CD4-positive, alpha-beta T cell treated with Interleukin-21 for 1 hour (primary cell): Measurements from ENCODE around the gene SLC16A3.
"Not testable (repeated sequence)": the region's sequence is repeated elsewhere in the genome, so short reads cannot be mapped to it uniquely, and the experiment has no call there.

ENCODE experiments used
- DNase-seq: peaks from one replicate; pipeline ENCODE4 v3.0.0-alpha.2; 2020

The SLC16A3 gene

DNA sequence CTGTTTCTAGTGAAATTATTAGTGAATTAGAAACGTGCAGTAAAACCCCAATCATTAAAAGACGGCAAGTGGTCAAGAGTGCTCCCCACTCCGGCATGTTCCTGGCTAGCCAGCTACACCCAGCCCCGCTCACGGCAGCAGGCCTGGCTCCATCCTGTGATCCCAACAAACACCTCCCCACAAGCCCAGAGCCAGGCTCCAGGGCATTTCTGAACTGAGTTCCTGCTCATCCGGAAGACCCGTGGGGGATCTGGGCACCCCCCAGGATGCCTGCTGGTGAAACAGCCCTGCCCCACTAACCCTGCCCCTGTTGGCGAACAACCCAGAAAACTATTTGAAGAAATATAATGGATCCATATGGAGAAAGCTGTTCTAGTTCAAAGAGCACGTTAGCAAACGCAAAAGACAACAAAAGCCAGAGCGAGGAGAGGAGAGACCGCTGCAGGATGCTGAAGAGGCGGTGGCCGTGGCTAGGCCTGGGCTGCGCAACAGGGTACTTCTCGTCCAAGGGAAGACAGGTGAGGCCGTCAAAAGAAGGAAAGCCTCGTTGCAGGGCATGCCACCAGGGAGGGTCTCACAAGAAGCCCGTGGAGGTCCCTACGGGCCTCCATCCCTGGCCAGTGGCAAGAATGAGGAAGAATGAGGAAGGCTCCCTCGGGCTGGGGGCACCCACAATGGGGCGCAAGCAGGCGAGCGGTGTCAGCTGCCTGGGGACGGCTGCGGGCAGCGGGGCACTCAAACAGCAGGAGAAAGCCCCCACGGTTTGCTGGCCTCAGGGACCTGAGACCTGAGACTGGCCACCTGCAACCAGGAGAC, 19.2 kb downstream of the SLC16A3 start:
- no peak for DNase-seq

DNA sequence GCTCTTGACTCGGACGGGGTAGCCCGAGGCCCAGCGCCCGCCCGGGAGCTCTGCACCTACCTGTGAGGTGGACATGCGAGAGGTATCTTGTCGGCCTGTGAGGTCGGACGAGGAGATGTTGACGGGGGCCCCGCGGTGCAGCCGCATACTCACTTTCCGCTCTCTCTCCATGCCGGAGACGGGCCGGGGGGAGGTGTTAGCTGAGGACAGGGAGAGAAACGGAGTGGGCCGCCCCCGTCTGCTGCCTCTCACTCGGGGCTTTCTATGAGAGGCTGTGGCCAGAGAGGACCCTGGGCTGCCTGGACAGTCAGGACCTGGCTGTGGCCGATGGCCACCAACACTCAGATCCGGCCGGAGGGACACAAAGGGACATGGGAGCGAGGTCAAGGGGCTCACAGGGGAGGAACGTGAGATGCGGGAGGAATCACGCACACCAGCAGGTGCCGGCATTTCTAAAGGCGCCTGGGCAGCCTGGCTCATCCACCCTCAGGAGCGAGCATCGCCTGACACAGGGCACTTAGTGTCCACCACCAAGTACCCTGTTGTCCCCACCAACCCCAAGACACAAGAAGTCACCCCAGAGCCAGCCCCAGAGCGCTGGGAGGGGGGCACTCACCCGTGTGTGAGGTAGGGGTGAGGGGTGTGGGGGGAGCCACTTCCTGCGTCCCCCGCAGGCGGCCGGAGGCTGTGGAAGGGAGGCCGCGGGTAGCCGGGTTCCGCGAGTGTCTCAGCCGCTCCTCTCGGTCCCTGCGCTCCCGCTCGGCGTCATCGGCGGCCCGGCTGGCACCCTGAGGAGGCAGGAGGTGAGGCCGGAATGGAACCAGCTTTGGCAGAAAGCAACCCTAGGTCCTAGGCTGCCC, 20.2 kb downstream of the SLC16A3 start:
- no peak for DNase-seq

DNA sequence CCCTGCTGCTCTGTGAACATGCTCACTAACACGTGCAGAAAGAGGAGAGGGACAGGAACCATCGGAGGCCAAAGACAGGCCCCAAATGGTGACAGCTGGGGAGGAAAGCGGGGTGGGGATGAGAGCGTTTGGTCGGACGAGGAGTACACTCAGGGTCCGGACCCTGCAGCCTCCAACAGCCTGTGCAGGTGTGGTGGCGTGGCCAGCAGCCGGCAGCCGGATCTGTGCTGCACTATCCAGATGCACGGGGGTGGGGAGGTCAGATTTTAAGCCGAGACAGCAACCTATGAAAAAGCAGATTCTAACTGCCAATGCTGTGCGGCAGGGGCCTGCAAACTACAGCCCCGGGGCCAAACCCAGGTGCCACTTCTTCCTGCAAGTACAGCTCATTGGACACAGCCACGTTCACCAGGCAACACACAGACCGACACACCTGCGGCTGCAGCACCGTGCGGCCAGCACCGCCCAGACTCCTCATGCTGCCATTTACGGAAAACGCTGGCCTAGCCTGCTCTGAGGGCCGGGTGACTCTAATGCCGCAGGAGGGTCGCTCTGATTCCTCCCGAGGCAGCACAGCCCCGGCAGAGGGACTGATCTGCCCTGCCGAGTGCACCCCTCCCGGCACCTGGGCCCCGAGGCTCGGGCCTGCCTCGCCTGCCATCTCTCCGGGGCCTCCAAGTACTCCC, 21.2 kb downstream of the SLC16A3 start:
- DNase-seq, result no peak

GRCh38 chr17:82250868-82251500, 22.1 kb downstream of the SLC16A3 start:
- no peak for DNase-seq

- no peak for DNase-seq
Observed at GRCh38 chr17:82252511-82253178, 23.8 kb downstream of the SLC16A3 start.

- no peak for DNase-seq
Observed at GRCh38 chr17:82253179-82253544, 24.3 kb downstream of the SLC16A3 start.

- not testable (repeated sequence) for DNase-seq
Observed at GRCh38 chr17:82254096-82254495, 25.3 kb downstream of the SLC16A3 start.

- not testable (repeated sequence) for DNase-seq
Observed at GRCh38 chr17:82254746-82255145, 25.9 kb downstream of the SLC16A3 start.

GRCh38 chr17:82255402-82255972, 26.6 kb downstream of the SLC16A3 start:
- DNase-seq, result no peak

DNA sequence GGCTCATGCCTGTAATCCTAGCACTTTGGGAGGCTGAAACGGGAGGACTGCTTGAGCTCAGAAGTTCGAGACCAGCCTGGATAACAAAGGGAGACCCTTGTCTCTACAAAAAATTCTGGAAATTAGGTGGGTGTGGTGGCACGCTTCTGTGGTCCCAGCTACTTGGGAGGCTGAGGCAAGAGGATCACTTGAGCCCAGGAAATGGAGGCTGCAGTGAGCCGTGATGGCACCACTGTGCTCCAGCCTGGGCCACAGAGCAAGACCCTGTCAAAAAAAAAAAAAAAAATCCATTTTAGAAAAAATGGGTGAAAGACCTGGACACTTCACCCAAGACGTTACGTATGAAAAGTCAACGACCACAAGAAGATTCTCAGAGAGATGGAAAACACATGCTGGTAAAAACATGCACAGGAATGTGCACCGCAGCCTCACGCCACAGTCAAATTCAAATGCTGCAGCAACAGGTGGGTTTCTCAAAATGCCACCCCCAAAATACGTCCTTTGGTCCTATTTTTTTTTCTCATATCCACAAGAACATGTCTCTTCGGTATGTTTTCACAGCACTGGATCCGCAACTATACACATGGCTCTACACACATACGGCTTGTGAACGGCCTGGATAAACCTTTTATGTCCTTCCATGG, 27.5 kb downstream of the SLC16A3 start:
- DNase-seq, result no peak

GRCh38 chr17:82257473-82257872, 28.6 kb downstream of the SLC16A3 start:
- peak; percentile 80 for DNase-seq

GRCh38 chr17:82258555-82258954, 29.7 kb downstream of the SLC16A3 start:
- no peak for DNase-seq

GRCh38 chr17:82259972-82260961, 31.4 kb downstream of the SLC16A3 start:
- not testable (repeated sequence) for DNase-seq

DNA sequence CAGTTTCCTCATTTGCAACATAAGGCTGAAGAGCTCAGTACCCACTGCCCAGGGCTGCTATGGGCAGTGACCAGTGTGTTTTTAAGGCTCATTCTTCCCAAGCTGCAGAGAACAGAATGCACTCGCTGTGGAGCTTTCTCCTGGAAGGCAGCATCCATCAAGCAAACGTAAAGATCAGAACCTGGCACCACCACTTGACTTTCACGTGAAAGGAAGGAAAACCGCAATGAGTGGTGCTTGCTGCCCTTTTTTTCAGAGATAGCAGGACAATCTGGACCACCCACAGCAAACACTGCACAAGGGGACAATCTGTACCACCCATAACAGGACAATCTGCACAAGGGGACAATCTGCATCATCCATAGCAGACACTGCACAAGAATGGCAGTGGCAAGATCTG, 33.5 kb downstream of the SLC16A3 start:
- DNase-seq, result no peak

- no peak for DNase-seq
Observed at GRCh38 chr17:82263641-82264040, 34.8 kb downstream of the SLC16A3 start.

DNA sequence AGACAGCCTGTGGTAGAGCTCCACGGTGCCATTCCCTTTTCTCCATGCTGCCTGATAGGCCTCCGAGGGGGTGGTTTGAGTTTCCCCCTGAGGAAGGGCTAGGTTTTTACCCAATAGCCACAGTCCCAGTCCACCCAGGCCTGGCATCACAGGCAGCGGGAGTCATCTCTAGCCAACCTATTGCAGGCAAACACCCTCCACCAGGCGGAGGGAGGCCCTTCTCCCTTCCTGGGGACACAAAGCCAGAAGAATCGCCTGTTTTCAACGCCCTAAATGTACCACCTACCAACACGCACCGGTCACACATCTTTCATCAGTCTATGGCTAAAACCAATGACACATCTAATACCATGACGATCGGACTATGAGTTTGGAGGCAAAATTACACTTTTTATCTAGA, 37.3 kb downstream of the SLC16A3 start:
- no peak for DNase-seq

- no peak for DNase-seq
Observed at GRCh38 chr17:82267575-82268379, 38.9 kb downstream of the SLC16A3 start.

GRCh38 chr17:82269138-82269881, 40.5 kb downstream of the SLC16A3 start:
- no peak for DNase-seq
